ENCODE results near the gene YAF2. TPM values are rescaled to one million over a fixed set of nuclear protein-coding genes. Genes with fewer than 3 reads are reported as not detected.
"Not testable (repeated sequence)": the region's sequence is repeated elsewhere in the genome, so short reads cannot be mapped to it uniquely, and the experiment has no call there.

Gene YAF2
- total RNA-seq, 1 donor from 2014 or later = 88.1 TPM

DNA sequence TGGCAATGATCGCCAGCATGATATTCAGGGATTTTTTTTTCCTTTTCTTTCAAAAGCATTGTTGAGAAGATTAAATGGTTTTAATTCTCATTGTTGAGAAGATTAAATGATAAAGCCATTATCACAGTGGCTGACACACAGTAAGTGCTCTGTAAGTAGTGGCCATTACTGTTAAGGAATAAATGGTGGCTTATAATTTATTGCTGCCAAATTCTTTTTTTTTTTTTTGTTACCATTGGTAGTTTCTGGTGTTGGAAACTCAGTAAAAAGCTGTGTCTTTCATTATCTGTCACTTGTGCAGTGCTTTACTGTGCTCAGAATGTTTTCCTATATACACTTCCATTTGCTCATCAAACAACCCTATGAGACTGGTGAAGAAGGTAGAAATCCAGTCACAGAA, 15.3 kb downstream of the YAF2 start:
- Histone ChIP-seq H3K36me3 (peaks cover 13% of the 10 kb centered on the region), H3K27me3 (ENCODE audit: low read depth) (no peaks in the 10 kb centered on the region), H3K4me1 (peaks cover 48% of the 10 kb centered on the region), H3K4me3 (no peak overlapping the region), H3K9me3 (replicated peaks) (peaks cover 3% of the 10 kb centered on the region), H3K27ac (replicated peaks) (no peak overlapping the region)
- DNase-seq = no peak
- intact Hi-C loops (cut with micrococcal nuclease) = no loop called here
- TF ChIP-seq CTCF (IDR thresholded peaks at IDR 0.05; ENCODE audit: borderline replicate concordance) = no peak

DNA sequence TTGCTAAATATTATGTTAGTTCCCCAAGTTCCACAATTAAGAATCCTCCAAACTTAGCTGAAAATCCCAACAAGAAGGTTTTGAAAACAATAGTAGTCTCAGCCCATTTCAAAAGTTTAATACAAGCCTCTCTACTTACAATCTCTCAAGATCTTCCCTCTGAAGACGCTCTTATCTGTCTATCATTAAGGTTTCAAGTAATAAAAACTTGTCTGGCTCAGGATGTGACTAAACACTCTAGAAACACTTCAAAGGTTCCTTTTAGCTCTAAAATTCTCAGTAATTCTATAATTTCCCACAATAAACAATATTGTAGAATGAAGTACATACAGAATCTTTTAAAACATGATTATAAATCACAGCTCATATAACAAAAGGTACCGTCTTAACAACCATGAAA, 16.3 kb downstream of the YAF2 start:
- H3K4me1 ChIP-seq = peaks cover 55% of the 10 kb centered on the region
- intact Hi-C loops (cut with micrococcal nuclease) = no loop called here
- no peak for TF ChIP-seq CTCF (IDR thresholded peaks at IDR 0.05; ENCODE audit: borderline replicate concordance)

GRCh38 chr12:42217656-42218055, 20.4 kb downstream of the YAF2 start:
- intact Hi-C loops (cut with micrococcal nuclease) = no loop called here
- no peaks in the 10 kb centered on the region for H3K9me3 ChIP-seq (replicated peaks)
- no peaks in the 10 kb centered on the region for H3K36me3 ChIP-seq
- H3K27ac ChIP-seq (replicated peaks) = no peak overlapping the region
- no peaks in the 10 kb centered on the region for H3K27me3 ChIP-seq (ENCODE audit: low read depth)
- no peak overlapping the region for H3K4me3 ChIP-seq
- no peak for DNase-seq
- H3K4me1 ChIP-seq = peaks cover 86% of the 10 kb centered on the region
- TF ChIP-seq CTCF (IDR thresholded peaks at IDR 0.05; ENCODE audit: borderline replicate concordance) = no peak

More for the DNA sequence above, 16.3 kb downstream of the YAF2 start:
- Histone ChIP-seq H3K36me3 (peaks cover 13% of the 10 kb centered on the region), H3K9me3 (replicated peaks) (peaks cover 3% of the 10 kb centered on the region), H3K27me3 (ENCODE audit: low read depth) (no peaks in the 10 kb centered on the region), H3K27ac (replicated peaks) (no peak overlapping the region), H3K4me3 (no peak overlapping the region)
- DNase-seq = no peak

DNA sequence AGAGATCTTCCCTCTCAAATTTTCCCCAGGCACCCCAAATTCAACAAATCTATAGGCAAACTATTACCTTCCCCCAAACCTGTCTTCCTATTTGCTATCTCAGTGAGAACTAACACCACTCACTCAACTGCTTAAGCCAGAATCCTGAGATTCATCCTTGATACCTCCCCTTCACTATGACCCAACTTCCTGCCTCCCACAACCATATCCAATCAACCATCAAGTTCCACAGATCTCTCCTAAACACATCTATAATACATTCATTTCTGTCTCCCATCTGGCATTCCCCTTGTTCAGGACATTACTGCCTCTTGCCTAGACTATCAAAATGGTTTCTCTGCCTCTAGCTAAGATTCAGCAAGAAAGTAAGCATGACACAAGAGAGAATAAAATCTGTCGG, 21.3 kb downstream of the YAF2 start:
- Histone ChIP-seq H3K27ac (replicated peaks) (no peak overlapping the region), H3K9me3 (replicated peaks) (no peaks in the 10 kb centered on the region), H3K36me3 (no peaks in the 10 kb centered on the region), H3K4me3 (no peak overlapping the region), H3K27me3 (ENCODE audit: low read depth) (no peaks in the 10 kb centered on the region), H3K4me1 (peaks cover 80% of the 10 kb centered on the region)
- TF ChIP-seq CTCF (IDR thresholded peaks at IDR 0.05; ENCODE audit: borderline replicate concordance) = no peak
- intact Hi-C loops (cut with micrococcal nuclease) = no loop called here
- DNase-seq = no peak

- peaks cover 72% of the 10 kb centered on the region for H3K4me1 ChIP-seq
- intact Hi-C loops (cut with micrococcal nuclease); H3K27me3 ChIP-seq (ENCODE audit: low read depth); H3K4me3 ChIP-seq; DNase-seq; H3K27ac ChIP-seq (replicated peaks); H3K9me3 ChIP-seq (replicated peaks); H3K36me3 ChIP-seq: not testable (repeated sequence)
Measured at GRCh38 chr12:42215759-42216158, 22.3 kb downstream of the YAF2 start.

DNA sequence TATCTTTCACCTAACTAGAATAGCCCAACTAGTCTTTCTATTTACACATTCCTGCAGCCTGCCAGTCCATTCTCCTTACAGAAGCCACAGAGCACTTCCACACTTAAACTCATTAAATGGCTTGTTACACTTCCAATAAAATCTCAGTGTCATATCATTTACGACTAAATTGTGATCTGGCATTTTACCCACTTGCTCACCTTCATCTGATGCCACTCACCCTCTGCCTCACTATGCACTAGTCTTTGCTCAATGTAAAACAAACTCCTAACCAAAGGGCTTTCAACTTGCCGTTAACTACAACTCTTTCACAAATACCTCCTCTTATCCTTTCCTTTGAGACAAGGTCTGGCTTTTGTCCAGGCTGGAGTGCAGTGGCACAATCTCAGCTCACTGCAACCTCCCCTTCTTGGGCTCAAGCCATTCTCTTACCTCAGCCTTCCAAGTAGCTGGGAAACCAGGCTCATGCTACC, 24.1 kb downstream of the YAF2 start:
- intact Hi-C loops (cut with micrococcal nuclease) = no loop called here
- no peak overlapping the region for H3K4me3 ChIP-seq
- TF ChIP-seq CTCF (IDR thresholded peaks at IDR 0.05; ENCODE audit: borderline replicate concordance) = no peak
- no peaks in the 10 kb centered on the region for H3K9me3 ChIP-seq (replicated peaks)
- H3K36me3 ChIP-seq = peaks cover 16% of the 10 kb centered on the region
- peak overlapping the region; percentile 68 for H3K27ac ChIP-seq (replicated peaks)
- peaks cover 55% of the 10 kb centered on the region for H3K4me1 ChIP-seq
- H3K27me3 ChIP-seq (ENCODE audit: low read depth) = no peaks in the 10 kb centered on the region
- peak; percentile 45 for DNase-seq
